KBM-7 (cell line): ENCODE results near the gene ALB.

Experiments used
- DNase-seq: peaks from one replicate; pipeline ENCODE4 v3.0.0-alpha.2; 2015
- in situ Hi-C: fragments of 300-500 bp; cut with MboI; formaldehyde crosslinking; loops from 2 replicates; pipeline ENCODE4 v1.14.3; 2020; ENCODE audit warnings: low sequenced_read_pairs, low pct_unique_long_range_greater_than_20kb, mixed read lengths

Gene ALB

GRCh38 chr4:73406548-73406875, 2.4 kb downstream of the ALB start:
- DNase-seq = no peak
- in situ Hi-C loops = no loop called here

DNA sequence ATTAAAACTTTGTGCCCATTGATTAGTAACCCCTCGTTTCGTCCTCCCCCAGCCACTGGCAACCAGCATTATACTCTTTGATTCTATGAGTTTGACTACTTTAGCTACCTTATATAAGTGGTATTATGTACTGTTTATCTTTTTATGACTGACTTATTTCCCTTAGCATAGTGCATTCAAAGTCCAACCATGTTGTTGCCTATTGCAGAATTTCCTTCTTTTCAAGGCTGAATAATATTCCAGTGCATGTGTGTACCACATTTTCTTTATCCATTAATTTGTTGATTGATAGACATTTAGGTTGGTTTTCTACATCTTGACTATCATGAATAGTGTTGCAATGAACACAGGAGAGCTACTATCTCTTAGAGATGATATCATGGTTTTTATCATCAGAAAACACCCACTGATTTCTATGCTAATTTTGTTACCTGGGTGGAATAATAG, 3.2 kb downstream of the ALB start:
- in situ Hi-C loops = no loop called here
- DNase-seq = no peak

GRCh38 chr4:73408181-73408867, 4.2 kb downstream of the ALB start:
- no peak for DNase-seq
- in situ Hi-C loops = no loop called here

DNA sequence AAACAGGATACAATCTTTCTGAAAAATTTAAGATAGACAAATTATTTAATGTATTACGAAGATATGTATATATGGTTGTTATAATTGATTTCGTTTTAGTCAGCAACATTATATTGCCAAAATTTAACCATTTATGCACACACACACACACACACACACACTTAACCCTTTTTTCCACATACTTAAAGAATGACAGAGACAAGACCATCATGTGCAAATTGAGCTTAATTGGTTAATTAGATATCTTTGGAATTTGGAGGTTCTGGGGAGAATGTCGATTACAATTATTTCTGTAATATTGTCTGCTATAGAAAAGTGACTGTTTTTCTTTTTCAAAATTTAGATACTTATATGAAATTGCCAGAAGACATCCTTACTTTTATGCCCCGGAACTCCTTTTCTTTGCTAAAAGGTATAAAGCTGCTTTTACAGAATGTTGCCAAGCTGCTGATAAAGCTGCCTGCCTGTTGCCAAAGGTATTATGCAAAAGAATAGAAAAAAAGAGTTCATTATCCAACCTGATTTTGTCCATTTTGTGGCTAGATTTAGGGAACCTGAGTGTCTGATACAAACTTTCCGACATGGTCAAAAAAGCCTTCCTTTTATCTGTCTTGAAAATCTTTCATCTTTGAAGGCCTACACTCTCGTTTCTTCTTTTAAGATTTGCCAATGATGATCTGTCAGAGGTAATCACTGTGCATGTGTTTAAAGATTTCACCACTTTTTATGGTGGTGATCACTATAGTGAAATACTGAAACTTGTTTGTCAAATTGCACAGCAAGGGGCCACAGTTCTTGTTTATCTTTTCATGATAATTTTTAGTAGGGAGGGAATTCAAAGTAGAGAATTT, 5.2 kb downstream of the ALB start:
- in situ Hi-C loops = no loop called here

DNA sequence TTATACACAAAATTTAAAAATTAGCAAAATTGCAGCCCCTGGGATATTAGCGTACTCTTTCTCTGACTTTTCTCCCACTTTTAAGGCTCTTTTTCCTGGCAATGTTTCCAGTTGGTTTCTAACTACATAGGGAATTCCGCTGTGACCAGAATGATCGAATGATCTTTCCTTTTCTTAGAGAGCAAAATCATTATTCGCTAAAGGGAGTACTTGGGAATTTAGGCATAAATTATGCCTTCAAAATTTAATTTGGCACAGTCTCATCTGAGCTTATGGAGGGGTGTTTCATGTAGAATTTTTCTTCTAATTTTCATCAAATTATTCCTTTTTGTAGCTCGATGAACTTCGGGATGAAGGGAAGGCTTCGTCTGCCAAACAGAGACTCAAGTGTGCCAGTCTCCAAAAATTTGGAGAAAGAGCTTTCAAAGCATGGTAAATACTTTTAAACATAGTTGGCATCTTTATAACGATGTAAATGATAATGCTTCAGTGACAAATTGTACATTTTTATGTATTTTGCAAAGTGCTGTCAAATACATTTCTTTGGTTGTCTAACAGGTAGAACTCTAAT, 6.0 kb downstream of the ALB start:
- no peak for DNase-seq
- in situ Hi-C loops = no loop called here

More for the DNA sequence above, 5.2 kb downstream of the ALB start:
- DNase-seq = no peak

- DNase-seq = no peak
- in situ Hi-C loops = no loop called here
These were observed 7.0 kb downstream of the ALB start for GRCh38 chr4:73410916-73411730.

DNA sequence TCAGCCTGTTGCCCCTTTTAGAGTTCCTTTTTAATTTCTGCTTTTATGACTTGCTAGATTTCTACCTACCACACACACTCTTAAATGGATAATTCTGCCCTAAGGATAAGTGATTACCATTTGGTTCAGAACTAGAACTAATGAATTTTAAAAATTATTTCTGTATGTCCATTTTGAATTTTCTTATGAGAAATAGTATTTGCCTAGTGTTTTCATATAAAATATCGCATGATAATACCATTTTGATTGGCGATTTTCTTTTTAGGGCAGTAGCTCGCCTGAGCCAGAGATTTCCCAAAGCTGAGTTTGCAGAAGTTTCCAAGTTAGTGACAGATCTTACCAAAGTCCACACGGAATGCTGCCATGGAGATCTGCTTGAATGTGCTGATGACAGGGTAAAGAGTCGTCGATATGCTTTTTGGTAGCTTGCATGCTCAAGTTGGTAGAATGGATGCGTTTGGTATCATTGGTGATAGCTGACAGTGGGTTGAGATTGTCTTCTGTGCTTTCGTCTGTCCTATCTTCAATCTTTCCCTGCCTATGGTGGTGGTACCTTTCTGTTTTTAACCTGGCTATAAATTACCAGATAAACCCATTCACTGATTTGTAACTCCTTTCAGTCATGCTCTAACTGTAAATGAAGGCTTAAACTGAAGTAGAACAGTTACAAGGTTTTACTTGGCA, 7.8 kb downstream of the ALB start:
- DNase-seq = no peak
- in situ Hi-C loops = no loop called here

DNA sequence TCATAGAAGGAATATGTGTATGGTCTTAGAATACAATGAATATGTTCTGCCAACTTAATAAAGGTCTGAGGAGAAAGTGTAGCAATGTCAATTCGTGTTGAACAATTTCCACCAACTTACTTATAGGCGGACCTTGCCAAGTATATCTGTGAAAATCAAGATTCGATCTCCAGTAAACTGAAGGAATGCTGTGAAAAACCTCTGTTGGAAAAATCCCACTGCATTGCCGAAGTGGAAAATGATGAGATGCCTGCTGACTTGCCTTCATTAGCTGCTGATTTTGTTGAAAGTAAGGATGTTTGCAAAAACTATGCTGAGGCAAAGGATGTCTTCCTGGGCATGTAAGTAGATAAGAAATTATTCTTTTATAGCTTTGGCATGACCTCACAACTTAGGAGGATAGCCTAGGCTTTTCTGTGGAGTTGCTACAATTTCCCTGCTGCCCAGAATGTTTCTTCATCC, 9.2 kb downstream of the ALB start:
- in situ Hi-C loops = no loop called here
- DNase-seq = no peak

DNA sequence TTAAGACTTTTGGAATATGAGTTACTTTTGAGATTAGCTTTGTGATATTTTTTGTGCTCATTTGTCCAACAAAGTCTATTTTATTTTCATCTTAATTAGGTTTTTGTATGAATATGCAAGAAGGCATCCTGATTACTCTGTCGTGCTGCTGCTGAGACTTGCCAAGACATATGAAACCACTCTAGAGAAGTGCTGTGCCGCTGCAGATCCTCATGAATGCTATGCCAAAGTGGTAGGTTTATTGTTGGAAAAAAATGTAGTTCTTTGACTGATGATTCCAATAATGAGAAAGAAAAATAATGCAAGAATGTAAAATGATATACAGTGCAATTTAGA, 10.8 kb downstream of the ALB start:
- in situ Hi-C loops = no loop called here
- DNase-seq = no peak

GRCh38 chr4:73415807-73416238, 11.7 kb downstream of the ALB start:
- in situ Hi-C loops = no loop called here
- DNase-seq = no peak

- in situ Hi-C loops = no loop called here
- DNase-seq = no peak
These were observed 12.5 kb downstream of the ALB start for GRCh38 chr4:73416423-73417087.

GRCh38 chr4:73417342-73417741, 13.3 kb downstream of the ALB start:
- in situ Hi-C loops = no loop called here
- DNase-seq = no peak

- DNase-seq = no peak
- in situ Hi-C loops = no loop called here
These were observed 13.9 kb downstream of the ALB start for GRCh38 chr4:73417973-73418372.

DNA sequence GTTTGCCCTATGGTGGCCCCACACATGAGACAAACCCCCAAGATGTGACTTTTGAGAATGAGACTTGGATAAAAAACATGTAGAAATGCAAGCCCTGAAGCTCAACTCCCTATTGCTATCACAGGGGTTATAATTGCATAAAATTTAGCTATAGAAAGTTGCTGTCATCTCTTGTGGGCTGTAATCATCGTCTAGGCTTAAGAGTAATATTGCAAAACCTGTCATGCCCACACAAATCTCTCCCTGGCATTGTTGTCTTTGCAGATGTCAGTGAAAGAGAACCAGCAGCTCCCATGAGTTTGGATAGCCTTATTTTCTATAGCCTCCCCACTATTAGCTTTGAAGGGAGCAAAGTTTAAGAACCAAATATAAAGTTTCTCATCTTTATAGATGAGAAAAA, 14.6 kb downstream of the ALB start:
- in situ Hi-C loops = no loop called here
- DNase-seq = no peak

GRCh38 chr4:73419106-73420038, 15.3 kb downstream of the ALB start:
- DNase-seq = no peak
- in situ Hi-C loops = no loop called here

- DNase-seq = no peak
- in situ Hi-C loops = no loop called here
These were observed 16.5 kb downstream of the ALB start for GRCh38 chr4:73420615-73421014.

- in situ Hi-C loops = no loop called here
- DNase-seq = no peak
These were observed 17.8 kb downstream of the ALB start for GRCh38 chr4:73421708-73422457.
